ENCODE results near the gene L3HYPDH.
"Not testable (repeated sequence)": the region's sequence is repeated elsewhere in the genome, so short reads cannot be mapped to it uniquely, and the experiment has no call there.

The L3HYPDH gene

GRCh38 chr14:59463787-59464485 lies 20.3 kb downstream of the L3HYPDH start:
- Histone ChIP-seq H3K27me3 (ENCODE audit: low read depth) (no peaks in the 10 kb centered on the region), H3K36me3 (replicated peaks) (peaks cover 39% of the 10 kb centered on the region), H3K4me3 (no peak overlapping the region), H3K4me1 (no peaks in the 10 kb centered on the region), H3K9me3 (no peaks in the 10 kb centered on the region)
- in situ Hi-C loops (cut with MboI; ENCODE audit: low sequenced_read_pairs): no loop called here
- no peak for DNase-seq (ENCODE audit: low spot score in 2 of 2)

GRCh38 chr14:59461891-59462290 lies 22.3 kb downstream of the L3HYPDH start:
- Histone ChIP-seq H3K9me3 (no peaks in the 10 kb centered on the region), H3K36me3 (replicated peaks) (peaks cover 45% of the 10 kb centered on the region), H3K27me3 (ENCODE audit: low read depth) (no peaks in the 10 kb centered on the region), H3K4me1 (no peaks in the 10 kb centered on the region), H3K4me3 (no peak overlapping the region)
- in situ Hi-C loops (cut with MboI; ENCODE audit: low sequenced_read_pairs): no loop called here
- DNase-seq (ENCODE audit: low spot score in 2 of 2): no peak

DNA sequence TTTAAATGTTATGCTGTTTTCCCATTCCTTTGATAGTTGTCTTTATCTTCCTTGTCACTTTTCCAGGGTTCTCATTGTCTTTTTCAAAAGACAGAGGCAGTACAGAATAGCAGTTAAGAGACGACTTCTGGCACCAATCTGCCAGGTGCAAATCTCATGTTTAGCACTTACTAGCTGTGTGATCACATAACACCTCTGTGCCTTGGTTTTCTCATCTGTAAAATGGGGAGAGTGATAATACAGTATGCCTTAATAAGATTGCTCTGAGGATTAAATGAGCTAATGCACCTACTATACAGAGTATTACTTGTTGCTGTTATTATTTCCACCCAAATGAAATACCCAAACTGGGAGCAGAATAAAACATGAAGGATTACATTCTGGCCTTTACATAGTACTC lies 23.8 kb downstream of the L3HYPDH start:
- Histone ChIP-seq H3K27me3 (ENCODE audit: low read depth) (no peaks in the 10 kb centered on the region), H3K4me1 (no peaks in the 10 kb centered on the region), H3K36me3 (replicated peaks) (peaks cover 47% of the 10 kb centered on the region), H3K9me3 (no peaks in the 10 kb centered on the region), H3K4me3 (no peak overlapping the region)
- no peak for DNase-seq (ENCODE audit: low spot score in 2 of 2)
- in situ Hi-C loops (cut with MboI; ENCODE audit: low sequenced_read_pairs): no loop called here

DNA sequence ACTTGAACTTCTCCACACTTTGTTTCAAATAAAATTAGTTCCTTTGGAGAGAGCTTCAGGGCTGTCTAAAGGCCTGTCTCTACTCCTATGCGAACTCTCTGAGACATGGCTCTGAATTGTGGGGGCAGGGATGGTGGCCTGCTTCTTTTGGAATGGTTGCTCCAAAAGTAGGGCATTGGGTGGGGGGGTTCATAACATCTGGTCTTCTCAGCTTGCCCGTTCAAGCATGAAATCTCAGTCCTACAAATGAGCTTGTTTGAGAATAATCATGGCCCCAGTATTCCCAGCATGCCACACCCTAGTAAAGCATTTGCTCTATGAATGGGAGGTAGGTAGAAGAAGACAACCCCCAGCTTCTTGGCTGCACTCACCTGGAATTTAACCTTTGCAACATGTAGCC lies 25.7 kb downstream of the L3HYPDH start:
- H3K9me3 ChIP-seq: no peaks in the 10 kb centered on the region
- DNase-seq (ENCODE audit: low spot score in 2 of 2): no peak
- H3K27me3 ChIP-seq (ENCODE audit: low read depth): no peaks in the 10 kb centered on the region
- peaks cover 39% of the 10 kb centered on the region for H3K36me3 ChIP-seq (replicated peaks)
- no peak overlapping the region for H3K4me3 ChIP-seq
- in situ Hi-C loops (cut with MboI; ENCODE audit: low sequenced_read_pairs): no loop called here
- no peaks in the 10 kb centered on the region for H3K4me1 ChIP-seq

DNA sequence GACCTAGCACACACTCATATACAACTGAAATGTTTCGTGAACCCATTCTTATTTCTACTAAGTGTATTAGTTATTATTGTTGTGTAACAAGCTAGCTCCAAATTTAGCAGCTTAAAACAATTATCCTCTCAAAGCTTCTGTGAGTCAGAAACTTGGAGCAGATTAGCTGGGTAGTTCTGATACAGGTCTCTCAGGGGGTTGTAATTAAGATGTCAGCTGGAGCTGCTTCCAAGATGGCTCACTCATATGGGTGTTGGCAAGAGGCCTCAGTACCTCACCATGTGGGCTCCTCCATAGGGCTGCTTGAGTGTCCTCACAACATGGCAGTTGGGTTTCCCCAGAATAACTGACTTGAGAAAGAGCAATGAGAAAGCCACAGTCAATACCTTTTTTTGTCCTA lies 28.8 kb downstream of the L3HYPDH start:
- no peaks in the 10 kb centered on the region for H3K4me1 ChIP-seq
- no peak overlapping the region for H3K4me3 ChIP-seq
- H3K9me3 ChIP-seq: no peaks in the 10 kb centered on the region
- DNase-seq (ENCODE audit: low spot score in 2 of 2): no peak
- H3K27me3 ChIP-seq (ENCODE audit: low read depth): no peaks in the 10 kb centered on the region
- in situ Hi-C loops (cut with MboI; ENCODE audit: low sequenced_read_pairs): no loop called here
- H3K36me3 ChIP-seq (replicated peaks): peaks cover 39% of the 10 kb centered on the region

- in situ Hi-C loops (cut with MboI; ENCODE audit: low sequenced_read_pairs): no loop called here
- no peaks in the 10 kb centered on the region for H3K9me3 ChIP-seq
- no peaks in the 10 kb centered on the region for H3K27me3 ChIP-seq (ENCODE audit: low read depth)
- H3K36me3 ChIP-seq (replicated peaks): peaks cover 30% of the 10 kb centered on the region
- no peak for DNase-seq (ENCODE audit: low spot score in 2 of 2)
- no peak overlapping the region for H3K4me3 ChIP-seq
- no peaks in the 10 kb centered on the region for H3K4me1 ChIP-seq
These were observed 30.1 kb downstream of the L3HYPDH start for GRCh38 chr14:59454139-59454538.

DNA sequence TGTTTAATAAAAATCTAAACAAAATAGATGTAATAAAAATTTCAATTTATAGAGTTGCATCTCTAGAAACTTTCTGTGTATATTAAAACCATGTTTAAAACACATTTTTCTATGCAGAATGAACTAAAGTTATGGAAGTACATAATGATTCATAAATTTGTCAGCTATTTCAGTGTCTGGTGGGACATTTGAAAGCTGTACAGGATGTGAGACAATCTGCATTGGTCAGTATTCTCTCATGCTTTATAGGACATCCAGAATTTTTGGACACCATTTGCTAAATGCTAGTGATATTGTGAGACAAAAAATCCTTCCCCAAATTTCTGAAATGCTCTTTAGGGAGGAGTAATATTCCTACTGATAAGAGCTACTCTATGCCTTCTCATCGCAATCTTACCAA lies 32.4 kb downstream of the L3HYPDH start:
- no peak for DNase-seq (ENCODE audit: low spot score in 2 of 2)
- no peaks in the 10 kb centered on the region for H3K27me3 ChIP-seq (ENCODE audit: low read depth)
- H3K4me1 ChIP-seq: no peaks in the 10 kb centered on the region
- H3K36me3 ChIP-seq (replicated peaks): peaks cover 21% of the 10 kb centered on the region
- no peak overlapping the region for H3K4me3 ChIP-seq
- no peaks in the 10 kb centered on the region for H3K9me3 ChIP-seq
- in situ Hi-C loops (cut with MboI; ENCODE audit: low sequenced_read_pairs): no loop called here

DNA sequence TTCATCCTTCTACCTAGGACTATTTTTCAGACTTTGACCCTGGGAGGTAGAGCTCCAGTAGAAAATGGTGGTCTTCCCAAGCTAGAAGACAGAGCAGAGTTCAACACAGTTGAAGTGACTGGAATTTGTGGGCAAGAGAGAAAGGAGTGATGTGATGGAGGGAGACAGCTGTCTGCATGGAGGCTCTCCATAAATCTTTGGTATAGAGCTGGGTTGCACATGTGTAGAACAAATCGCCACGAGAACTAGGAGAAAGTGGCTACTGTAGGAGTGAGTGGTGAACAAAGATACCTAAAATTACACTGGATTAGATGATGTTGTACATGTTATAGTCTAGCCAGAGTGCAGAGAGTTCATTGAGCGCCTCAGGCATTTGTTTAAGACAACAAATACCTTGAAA lies 33.5 kb downstream of the L3HYPDH start:
- Histone ChIP-seq H3K4me1 (no peaks in the 10 kb centered on the region), H3K27me3 (ENCODE audit: low read depth) (no peaks in the 10 kb centered on the region), H3K36me3 (replicated peaks) (peaks cover 12% of the 10 kb centered on the region), H3K9me3 (no peaks in the 10 kb centered on the region), H3K4me3 (no peak overlapping the region)
- in situ Hi-C loops (cut with MboI; ENCODE audit: low sequenced_read_pairs): no loop called here
- no peak for DNase-seq (ENCODE audit: low spot score in 2 of 2)

- H3K9me3 ChIP-seq; H3K4me1 ChIP-seq; DNase-seq (ENCODE audit: low spot score in 2 of 2); H3K27me3 ChIP-seq (ENCODE audit: low read depth); H3K4me3 ChIP-seq: not testable (repeated sequence)
- H3K36me3 ChIP-seq (replicated peaks): peaks cover 10% of the 10 kb centered on the region
- in situ Hi-C loops (cut with MboI; ENCODE audit: low sequenced_read_pairs): loop anchor here (5.0 kb wide), 1 partner anchor 321 kb away; no protein-coding TSS in a partner anchor
These were observed 35.5 kb downstream of the L3HYPDH start for GRCh38 chr14:59448673-59449072.

DNA sequence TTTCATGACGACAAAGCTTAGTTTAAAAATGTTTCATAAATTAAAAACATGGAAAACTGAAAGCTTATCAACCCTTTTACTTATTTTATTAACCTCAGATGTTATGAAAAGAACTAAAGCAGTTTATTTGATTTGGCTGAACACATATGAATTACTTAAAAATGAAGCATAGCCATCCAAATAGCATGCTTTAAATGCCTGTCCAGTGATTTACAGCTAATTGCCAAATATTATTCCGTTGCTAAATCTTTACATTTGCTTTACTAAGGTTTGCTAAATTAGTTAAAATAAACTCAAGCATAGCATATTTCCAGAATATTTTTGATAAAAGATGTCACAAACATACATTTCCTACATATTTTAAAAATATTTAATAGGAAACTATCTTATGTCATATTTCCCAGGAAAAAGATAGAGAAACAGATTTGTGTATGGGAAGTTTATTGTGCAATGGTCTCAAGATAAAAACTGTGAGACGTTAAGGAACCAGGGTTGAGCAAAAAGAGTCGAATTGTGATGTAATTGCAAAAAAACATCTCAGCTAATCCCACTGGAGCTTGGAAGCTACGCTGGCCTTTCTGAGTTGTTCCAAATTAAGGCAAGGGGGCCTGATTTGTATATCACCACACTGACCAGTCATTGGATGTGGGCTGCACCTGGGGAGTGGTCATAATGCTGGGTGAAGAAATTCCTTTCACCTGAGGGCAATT lies 44.8 kb downstream of the L3HYPDH start:
- Histone ChIP-seq H3K4me1 (no peaks in the 10 kb centered on the region), H3K9me3 (no peaks in the 10 kb centered on the region), H3K36me3 (replicated peaks) (no peaks in the 10 kb centered on the region; the same call in 1 of the 2 replicates), H3K27me3 (ENCODE audit: low read depth) (no peaks in the 10 kb centered on the region), H3K4me3 (no peak overlapping the region)
- in situ Hi-C loops (cut with MboI; ENCODE audit: low sequenced_read_pairs): no loop called here
- DNase-seq (ENCODE audit: low spot score in 2 of 2): no peak

DNA sequence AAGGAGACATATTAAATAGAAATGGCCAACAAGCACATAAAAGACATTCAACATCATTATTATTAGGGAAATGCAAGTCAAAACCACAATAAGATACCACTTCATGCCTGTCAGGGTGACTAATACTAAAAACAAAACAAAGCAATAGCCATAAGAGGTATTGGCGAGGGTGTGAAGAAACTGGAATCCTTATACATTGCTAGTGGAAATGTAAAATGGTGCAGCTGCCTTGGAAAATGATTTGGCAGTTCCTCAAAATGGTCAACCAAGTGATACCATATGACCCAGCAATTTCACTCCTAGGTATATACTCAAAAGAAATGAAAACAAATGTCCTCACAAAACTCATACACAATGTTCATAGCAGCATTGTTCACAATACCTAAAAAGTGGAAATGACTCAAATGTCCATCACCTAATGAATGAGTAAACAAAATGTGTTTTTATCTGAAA lies 46.0 kb downstream of the L3HYPDH start:
- no peaks in the 10 kb centered on the region for H3K27me3 ChIP-seq (ENCODE audit: low read depth)
- DNase-seq (ENCODE audit: low spot score in 2 of 2): no peak
- H3K4me3 ChIP-seq: no peak overlapping the region
- H3K4me1 ChIP-seq: no peaks in the 10 kb centered on the region
- H3K36me3 ChIP-seq (replicated peaks): no peaks in the 10 kb centered on the region; the same call in 1 of the 2 replicates
- in situ Hi-C loops (cut with MboI; ENCODE audit: low sequenced_read_pairs): no loop called here
- H3K9me3 ChIP-seq: no peaks in the 10 kb centered on the region

GRCh38 chr14:59435987-59436386 lies 48.2 kb downstream of the L3HYPDH start:
- H3K27me3 ChIP-seq (ENCODE audit: low read depth): no peaks in the 10 kb centered on the region
- no peaks in the 10 kb centered on the region for H3K9me3 ChIP-seq
- no peak overlapping the region for H3K4me3 ChIP-seq
- in situ Hi-C loops (cut with MboI; ENCODE audit: low sequenced_read_pairs): no loop called here
- H3K4me1 ChIP-seq: no peaks in the 10 kb centered on the region
- no peaks in the 10 kb centered on the region; the same call in 1 of the 2 replicates for H3K36me3 ChIP-seq (replicated peaks)
- DNase-seq (ENCODE audit: low spot score in 2 of 2): no peak

- DNase-seq (ENCODE audit: low spot score in 2 of 2): no peak
- H3K27me3 ChIP-seq (ENCODE audit: low read depth): no peaks in the 10 kb centered on the region
- in situ Hi-C loops (cut with MboI; ENCODE audit: low sequenced_read_pairs): no loop called here
- H3K9me3 ChIP-seq: no peaks in the 10 kb centered on the region
- H3K4me1 ChIP-seq: no peaks in the 10 kb centered on the region
- H3K4me3 ChIP-seq: no peak overlapping the region
- no peaks in the 10 kb centered on the region; the same call in 1 of the 2 replicates for H3K36me3 ChIP-seq (replicated peaks)
These were observed 49.1 kb downstream of the L3HYPDH start for GRCh38 chr14:59435101-59435500.

- Histone ChIP-seq H3K4me1 (no peaks in the 10 kb centered on the region), H3K36me3 (replicated peaks) (no peaks in the 10 kb centered on the region), H3K9me3 (no peaks in the 10 kb centered on the region), H3K4me3 (no peak overlapping the region), H3K27me3 (ENCODE audit: low read depth) (no peaks in the 10 kb centered on the region)
- no peak for DNase-seq (ENCODE audit: low spot score in 2 of 2)
- in situ Hi-C loops (cut with MboI; ENCODE audit: low sequenced_read_pairs): no loop called here
These were observed 54.4 kb downstream of the L3HYPDH start for GRCh38 chr14:59429790-59430189.

Measured in HAP-1 (cell line).